ENCODE measurements around the gene C1GALT1.

C1GALT1 gene

GRCh38 chr7:7202375-7202720, 20.0 kb downstream of the C1GALT1 start:
- DNase-seq, result no peak

GRCh38 chr7:7203813-7204575, 21.6 kb downstream of the C1GALT1 start:
- DNase-seq, result no peak

GRCh38 chr7:7207876-7208275, 25.5 kb downstream of the C1GALT1 start:
- DNase-seq, result no peak

GRCh38 chr7:7208520-7208919, 26.2 kb downstream of the C1GALT1 start:
- no peak for DNase-seq

GRCh38 chr7:7209412-7210050, 27.2 kb downstream of the C1GALT1 start:
- no peak for DNase-seq

- DNase-seq, result no peak
Observed at GRCh38 chr7:7210475-7211237, 28.3 kb downstream of the C1GALT1 start.

GRCh38 chr7:7212612-7213011, 30.3 kb downstream of the C1GALT1 start:
- DNase-seq, result peak; percentile 9

- DNase-seq, result no peak
Observed at GRCh38 chr7:7214398-7215347, 32.3 kb downstream of the C1GALT1 start.

GRCh38 chr7:7216279-7216678, 33.9 kb downstream of the C1GALT1 start:
- no peak for DNase-seq

GRCh38 chr7:7219216-7219615, 36.9 kb downstream of the C1GALT1 start:
- no peak for DNase-seq

GRCh38 chr7:7220821-7221220, 38.5 kb downstream of the C1GALT1 start:
- DNase-seq, result no peak

- DNase-seq, result peak; percentile 76
Observed at GRCh38 chr7:7221599-7222038, 39.3 kb downstream of the C1GALT1 start.

- no peak for DNase-seq
Observed at GRCh38 chr7:7223250-7223649, 40.9 kb downstream of the C1GALT1 start.

- no peak for DNase-seq
Observed at GRCh38 chr7:7226407-7226806, 44.1 kb downstream of the C1GALT1 start.

- DNase-seq, result peak; percentile 40
Observed at GRCh38 chr7:7228472-7228871, 46.1 kb downstream of the C1GALT1 start.

- DNase-seq, result no peak
Observed at GRCh38 chr7:7228967-7229366, 46.6 kb downstream of the C1GALT1 start.

GRCh38 chr7:7231000-7231399, 48.7 kb downstream of the C1GALT1 start:
- DNase-seq, result no peak

- DNase-seq, result no peak
Observed at GRCh38 chr7:7231865-7232264, 49.5 kb downstream of the C1GALT1 start.

GRCh38 chr7:7235347-7235746, 53.0 kb downstream of the C1GALT1 start:
- DNase-seq, result no peak

GRCh38 chr7:7236041-7236440, 53.7 kb downstream of the C1GALT1 start:
- no peak for DNase-seq

- DNase-seq, result no peak
Observed at GRCh38 chr7:7237201-7237977, 55.0 kb downstream of the C1GALT1 start.

- no peak for DNase-seq
Observed at GRCh38 chr7:7237978-7238267, 55.6 kb downstream of the C1GALT1 start.

Data from fibroblast of skin of right biceps (primary cell).